Ecto neural progenitor cell (in vitro differentiated cells): ENCODE results near the gene OSBPL10.

ENCODE experiments used
- DNase-seq: peaks from one replicate; pipeline ENCODE4 v3.0.0-alpha.2; 2018; ENCODE audit warnings: low spot score

OSBPL10 gene

GRCh38 chr3:31922962-31923361 is 58.1 kb downstream of the OSBPL10 start:
- no peak for DNase-seq

- DNase-seq, result no peak
Observed at GRCh38 chr3:31921837-31922236, 59.2 kb downstream of the OSBPL10 start.

DNA sequence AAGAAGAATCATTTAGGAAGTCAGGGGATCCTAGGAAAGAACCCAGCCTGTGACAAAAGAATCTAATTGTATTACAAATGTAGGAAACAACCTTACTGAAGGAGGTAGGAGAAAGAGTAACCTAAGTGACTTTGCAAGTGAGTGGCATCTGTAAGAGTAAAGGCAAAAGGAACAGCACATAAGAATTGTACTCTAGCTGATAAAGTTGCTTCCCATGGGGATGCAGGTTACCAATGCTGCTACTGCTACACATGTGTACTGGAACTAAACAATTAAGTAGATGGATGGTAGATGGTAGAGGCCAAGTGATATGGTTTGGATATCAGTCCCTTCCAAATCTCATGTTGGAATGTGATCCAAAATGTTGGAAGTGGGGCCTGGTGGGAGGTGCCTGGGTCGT is 60.8 kb downstream of the OSBPL10 start:
- DNase-seq, result no peak

DNA sequence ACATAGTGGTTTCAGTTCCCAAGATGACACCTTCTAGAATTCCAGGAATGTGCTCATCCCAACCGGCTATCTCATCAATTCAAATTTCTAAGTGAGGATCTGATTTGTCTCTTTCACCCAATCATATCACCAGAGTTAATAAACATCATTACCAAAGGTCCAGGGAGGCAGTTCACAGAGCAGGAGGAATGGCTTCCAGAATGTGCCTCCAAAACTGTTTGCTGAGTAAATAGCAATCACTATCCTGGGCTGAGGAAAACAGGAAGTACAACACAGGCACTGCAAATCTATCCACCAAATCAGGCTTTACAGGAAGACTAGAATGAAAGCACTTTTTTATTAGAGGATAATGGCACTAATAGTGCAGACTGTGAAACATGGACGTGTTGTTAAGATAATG is 61.5 kb downstream of the OSBPL10 start:
- DNase-seq, result no peak

DNA sequence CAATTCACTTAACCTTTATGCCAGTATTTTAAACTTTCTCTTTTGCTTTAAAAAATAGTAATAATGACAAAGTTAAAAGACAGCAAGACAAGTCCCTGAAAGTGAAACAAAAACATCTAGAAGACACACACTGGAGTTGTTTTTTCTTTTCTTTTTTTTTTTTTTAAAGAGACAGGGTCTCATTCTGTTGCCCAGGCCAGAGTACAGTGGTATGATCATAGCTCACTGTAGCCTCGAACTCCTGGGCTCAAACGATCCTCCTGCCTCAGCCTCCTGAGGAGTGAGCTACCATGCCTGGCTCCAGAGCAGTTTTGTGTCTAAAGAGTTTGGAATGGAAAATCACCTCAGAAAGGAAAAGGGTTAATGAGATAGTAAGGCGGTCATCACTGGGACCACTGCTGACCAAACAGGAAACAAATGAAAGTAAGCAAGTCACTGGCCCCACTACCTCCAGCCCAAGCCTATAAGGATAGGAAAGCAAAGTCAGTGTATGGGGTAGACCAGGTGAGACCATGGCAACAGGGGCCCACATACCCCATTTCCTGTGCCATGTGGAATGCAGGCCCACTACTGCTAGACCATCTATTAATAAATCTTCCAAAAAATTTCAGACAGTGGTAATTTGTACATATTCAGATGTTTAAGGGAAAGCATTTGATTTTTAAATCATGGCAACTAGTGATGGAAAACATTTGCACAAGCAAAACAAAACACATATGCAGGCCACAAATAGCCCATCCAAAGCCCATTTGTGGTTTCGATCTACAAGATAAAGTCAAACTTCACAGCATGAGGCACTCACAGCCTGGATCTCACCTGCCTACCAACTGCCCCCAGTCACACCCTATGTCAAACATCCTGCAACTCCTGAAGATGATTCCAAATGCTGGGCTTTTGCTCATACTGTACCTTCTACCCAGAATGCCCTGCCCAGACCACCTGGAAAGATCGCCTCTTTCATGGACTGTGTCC is 62.6 kb downstream of the OSBPL10 start:
- DNase-seq, result no peak

- no peak for DNase-seq
Observed at GRCh38 chr3:31917303-31918005, 63.6 kb downstream of the OSBPL10 start.

GRCh38 chr3:31911643-31912042 is 69.4 kb downstream of the OSBPL10 start:
- no peak for DNase-seq

- no peak for DNase-seq
Observed at GRCh38 chr3:31911124-31911523, 69.9 kb downstream of the OSBPL10 start.

DNA sequence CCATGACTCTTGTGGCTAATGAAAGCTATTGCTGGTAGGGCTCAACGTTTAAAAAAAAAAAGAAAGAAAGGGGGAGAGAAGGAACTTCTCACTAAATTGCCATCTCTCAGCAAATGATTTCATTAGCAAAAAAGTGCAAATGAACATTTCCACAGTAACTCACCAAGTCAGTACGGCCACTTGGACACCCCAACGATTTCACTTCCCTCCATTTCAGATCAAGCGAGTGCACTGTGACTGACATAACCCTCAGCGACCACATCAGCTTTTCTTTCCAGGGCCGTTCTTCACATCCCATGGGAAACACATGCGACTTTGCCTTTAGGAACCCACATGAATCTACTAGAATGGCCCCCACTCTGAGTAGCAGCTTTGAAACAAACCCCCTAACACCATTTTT is 71.6 kb downstream of the OSBPL10 start:
- DNase-seq, result no peak

DNA sequence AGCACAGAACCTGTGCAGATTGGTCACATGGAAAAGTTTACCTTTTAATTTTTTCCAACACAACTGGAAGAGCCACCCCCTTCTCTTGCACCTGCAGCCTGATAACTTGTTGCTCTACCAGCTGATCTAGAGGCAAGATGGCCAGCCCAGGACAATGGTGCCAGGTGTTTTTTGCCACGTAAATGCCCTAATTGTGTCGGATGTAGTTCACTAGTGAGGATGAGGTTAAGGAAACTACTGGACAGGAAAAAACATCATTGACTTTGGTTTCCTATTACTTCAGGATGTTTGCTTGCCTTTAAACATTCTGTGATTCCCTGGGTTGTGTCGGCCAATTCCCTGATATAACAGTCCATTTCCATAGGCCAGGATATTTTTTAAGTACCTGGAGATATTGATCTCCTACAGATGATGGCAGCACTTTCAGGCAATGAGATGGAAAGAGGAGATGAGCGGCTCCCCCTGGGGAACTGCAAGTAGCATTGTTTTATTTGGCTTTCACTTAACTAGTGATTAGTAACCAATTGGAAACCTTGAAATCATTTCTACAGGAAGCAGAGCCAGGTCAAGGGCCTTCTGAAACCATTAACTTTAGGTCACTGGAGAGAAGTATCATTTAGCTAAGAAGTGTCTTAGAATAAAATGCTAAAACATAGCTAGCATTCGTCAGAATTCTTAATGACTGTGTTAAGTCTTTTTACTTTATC is 72.5 kb downstream of the OSBPL10 start:
- no peak for DNase-seq

- no peak for DNase-seq
Observed at GRCh38 chr3:31906182-31906581, 74.9 kb downstream of the OSBPL10 start.

DNA sequence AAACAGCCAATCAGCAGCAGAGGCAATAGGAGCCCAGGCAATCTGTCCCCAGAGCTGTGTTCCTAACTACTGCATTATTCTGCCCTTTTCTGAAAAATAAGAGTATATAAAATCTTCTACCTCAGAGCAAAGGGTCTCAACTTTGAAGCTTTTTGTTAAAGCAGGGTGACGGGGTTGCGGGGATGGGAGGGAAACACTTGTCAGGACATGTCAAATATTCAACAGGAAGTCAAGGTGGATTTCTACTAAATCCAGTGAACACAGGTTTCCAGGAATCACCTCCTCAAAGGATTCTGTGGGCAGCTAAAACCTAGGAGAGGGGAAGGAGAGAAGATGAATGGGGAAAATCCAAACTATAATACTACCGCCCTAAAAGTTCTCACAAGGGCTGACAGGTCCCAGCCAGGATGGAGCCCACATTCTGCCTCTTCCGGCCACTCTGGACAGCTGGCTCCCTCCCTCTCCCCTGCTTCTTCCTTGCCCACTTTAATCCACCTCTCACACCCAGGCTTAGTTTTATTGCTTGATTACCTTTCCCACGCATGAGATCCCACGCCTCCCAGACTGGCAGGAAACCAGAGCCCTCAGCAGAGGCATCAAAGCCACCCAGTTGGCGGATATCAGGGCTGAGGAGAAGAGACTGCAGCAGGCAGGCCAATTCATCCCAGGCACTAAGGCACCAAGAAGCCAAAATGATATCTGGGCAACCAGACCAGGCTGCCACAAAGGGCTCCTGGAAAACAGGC is 77.2 kb downstream of the OSBPL10 start:
- no peak for DNase-seq

- no peak for DNase-seq
Observed at GRCh38 chr3:31900583-31900982, 80.5 kb downstream of the OSBPL10 start.

DNA sequence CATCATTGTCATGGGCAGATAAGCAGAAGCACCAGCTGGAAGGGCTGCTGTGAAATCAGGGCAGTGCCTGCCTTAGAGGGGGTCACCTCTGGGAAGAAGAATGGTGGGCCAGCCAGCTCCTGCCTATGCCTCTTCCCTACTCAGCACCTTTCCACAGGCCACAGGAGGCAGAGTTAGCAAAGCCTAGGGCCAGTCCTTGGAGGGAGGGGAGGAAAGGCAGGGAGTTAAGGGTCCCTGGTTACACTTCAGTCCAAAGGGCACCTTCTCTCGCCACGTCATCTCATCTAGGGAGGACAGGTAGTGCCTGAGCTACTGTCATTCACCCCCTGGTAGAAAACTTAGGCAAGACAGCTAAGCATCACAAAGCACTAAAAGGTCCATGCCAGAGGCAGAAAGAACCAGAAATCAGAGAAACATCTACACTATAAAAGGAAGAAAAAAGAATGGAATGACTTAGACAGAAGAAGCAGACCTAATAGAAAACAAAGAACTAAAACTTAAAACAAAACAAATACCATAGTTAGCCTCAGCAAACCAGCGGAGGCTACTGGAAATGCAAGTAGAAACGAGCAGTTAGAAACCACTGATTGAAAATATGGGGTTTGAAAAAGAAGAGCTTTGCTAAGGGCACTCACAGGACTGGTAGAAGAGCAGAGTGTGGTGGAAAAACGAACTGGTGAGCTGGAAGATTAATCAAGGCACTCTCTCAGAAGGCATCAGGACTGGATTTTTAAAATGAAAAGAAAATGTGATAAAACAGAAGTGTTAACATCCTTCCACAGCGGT is 84.2 kb downstream of the OSBPL10 start:
- no peak for DNase-seq

DNA sequence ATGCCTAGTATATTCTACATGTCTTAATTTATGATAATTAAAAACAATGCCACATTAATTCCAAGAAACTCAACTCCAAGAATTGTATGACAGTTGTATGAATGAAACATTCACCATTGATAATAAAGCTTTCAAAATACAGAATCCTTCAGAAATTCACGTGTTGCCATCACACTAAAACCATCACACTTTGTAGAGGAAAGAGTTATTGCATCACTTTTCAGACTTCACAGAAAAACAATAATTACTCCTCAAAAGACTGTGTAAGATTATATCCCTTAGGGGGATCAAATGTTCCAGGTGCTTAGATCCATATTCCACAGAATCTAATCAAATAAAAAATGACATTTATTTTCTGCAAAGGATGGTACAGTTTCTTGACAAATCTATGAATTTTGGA is 85.0 kb downstream of the OSBPL10 start:
- no peak for DNase-seq

DNA sequence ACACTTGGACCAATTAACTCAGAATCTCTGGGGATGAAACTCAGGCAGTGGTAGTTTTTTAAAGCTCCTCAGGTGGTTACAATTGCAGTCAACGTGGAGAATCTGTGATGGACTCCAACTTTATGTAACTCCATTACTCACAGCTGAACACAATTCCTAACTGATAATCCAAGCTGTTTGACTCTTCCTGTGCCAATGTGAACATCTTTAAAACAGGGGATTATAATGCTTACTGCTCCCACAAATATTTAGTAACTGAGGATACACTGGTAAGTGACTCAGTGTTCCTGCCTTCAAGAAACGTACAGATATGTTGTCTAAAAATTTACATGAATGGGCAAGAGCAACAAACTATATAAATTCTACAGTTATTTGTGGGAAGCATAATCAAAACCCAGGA is 85.6 kb downstream of the OSBPL10 start:
- DNase-seq, result no peak

- no peak for DNase-seq
Observed at GRCh38 chr3:31892916-31893573, 88.0 kb downstream of the OSBPL10 start.

GRCh38 chr3:31892500-31892899 is 88.6 kb downstream of the OSBPL10 start:
- no peak for DNase-seq

DNA sequence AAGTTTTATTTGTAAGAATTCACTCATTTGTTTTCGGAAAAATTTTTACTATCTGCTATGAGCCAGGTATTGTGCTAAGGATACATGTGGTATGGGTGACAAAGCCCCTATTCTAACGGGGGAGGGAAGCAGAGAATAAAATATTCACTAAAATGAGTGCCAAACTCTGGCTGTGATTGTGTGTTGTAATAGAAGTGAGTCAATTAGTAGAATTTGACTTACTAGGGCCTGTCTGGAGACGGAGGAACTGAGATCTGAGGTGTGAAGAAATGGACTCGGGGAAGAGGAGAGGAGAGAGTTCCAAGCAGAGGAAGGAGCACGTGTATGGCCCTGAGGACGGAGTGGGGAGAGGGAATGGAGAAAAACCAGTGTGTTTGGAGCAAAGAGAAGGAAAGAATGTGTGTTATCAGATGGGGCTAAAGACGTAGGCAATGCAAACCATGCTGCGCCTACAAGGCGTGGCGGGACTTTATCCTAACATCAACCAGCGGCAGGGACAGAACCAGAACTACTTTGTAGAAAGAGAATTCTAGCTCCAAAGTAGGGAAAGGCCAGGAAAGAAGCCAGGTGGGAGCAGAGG is 89.1 kb downstream of the OSBPL10 start:
- no peak for DNase-seq
